NCI-H82 treated with DMSO at 0.1 percent for 48 hours (cell line): Measurements from ENCODE around the gene LCP1.
A peak's percentile ranks its signal among the peaks of the same experiment; 100 is the strongest.
"Not testable (repeated sequence)": the region's sequence is repeated elsewhere in the genome, so short reads cannot be mapped to it uniquely, and the experiment has no call there.

Experiments used
- DNase-seq: peaks from one replicate; lab custom pipeline; 2025; ENCODE audit not compliant: unreplicated experiment; lab: John Stamatoyannopoulos, UW

LCP1 gene

DNA sequence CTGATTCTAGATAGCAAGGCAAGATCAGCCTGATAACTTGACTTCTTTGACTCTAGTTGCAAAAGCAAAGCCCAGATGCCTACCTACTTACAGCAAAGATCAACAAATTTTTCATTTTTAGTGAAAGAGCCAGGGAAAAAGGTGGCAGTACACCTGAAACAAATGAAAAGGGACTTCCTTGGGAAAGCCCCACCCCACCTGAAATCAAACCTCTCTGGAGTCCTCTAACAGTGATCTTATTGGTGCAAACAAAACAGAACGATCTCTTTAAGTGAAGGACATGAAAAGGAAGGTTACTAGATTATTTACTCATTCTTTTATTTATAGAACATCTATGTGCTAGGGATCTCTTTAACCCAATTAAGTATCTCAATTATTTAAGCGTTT is 507 bp upstream of the LCP1 start:
- no peak for DNase-seq

DNA sequence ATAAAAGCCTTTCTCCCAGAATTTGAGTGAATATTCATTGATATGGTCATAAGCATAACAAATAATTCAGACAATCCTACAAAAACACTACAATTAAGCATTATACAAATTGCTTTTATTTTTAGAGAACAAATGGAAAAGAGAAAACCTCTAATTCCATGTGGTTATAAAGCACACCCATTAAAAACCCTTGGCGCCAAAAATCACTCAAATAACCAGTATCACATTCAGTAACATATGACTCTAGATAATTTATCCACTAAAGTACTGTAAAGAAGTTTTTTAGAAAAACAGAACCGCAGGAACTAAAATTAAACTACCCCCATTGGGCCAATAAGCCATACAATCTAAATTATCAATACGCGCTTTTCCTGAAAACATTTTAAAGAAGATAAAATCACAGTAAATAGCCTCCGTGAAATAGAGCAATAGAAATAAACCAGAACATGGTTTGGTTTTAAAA is 569 bp downstream of the LCP1 start:
- DNase-seq: no peak

DNA sequence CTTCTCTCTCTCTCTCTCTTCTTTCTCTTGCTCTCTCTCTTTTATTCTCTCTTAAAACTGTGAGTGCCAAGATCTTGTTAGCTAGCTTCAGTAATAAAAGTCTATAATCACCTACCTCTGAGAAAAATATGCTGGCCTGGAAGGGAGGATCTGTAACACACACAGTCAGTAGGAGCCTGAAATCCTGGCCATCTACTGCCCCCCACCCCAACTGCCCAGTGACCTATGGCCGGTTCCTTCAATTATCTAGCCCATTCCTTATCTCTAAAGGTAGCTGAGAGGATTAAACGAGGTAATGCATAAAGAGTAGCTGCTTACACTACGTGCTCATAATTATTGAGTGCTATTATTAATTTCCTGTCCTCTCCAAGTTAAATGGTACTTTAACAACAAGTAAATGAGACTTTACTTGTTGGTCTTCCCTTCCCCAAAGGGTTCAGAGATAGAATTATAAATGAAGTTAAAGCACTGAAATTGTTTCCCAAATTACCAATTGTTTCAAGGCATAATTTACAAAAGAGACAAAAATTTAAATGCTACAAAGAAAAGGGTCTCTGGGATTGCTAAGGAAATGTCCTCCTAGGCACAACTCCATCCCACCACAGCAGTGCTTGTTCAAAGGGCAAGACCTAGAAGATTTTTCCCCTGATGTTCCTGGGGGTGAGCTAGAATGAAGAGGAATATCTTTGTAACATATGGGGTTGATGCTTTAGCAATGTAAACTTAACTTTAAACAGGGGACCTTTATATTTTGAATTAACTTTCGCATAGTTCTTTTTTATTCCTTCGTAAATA is 1.8 kb downstream of the LCP1 start:
- DNase-seq: no peak

DNA sequence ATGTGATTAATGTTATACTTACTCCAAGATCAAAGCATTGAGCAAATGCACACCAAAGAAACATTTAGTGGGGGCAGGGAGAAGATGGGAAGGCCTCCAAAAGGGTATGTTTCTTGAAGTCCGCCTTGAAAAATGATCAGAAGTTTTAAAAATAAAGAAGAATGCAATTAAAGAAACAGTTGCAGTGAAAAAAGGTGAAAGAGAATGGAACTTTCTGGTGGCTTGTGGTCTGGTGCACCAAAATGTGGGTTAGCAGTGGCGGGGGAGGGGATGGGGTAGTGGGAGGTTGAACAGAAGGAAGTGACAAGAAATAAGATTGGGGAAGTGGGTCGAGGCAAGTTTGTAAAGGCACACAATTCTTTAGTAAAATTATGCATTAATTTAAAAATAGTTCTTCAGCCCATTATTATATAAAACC is 2.5 kb downstream of the LCP1 start:
- no peak for DNase-seq

DNA sequence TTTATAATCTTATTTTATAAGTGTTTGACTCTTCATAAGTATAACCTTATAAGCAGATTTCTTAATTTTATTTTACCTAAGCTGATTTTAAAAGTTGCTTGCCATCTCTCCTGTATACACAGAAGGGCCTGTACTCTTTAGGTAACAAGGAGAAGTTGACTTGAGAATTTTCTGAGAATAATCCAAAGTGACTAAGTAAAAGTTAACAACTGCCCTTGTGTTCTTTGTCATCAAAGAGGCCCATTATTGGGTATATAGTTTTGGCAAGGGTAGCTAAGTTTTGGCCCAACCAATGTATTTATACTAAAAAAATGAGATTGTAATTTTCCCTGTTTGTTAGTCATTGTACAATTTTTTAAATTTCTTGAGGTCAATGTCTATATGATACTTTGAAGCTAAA is 3.2 kb downstream of the LCP1 start:
- DNase-seq: no peak

DNA sequence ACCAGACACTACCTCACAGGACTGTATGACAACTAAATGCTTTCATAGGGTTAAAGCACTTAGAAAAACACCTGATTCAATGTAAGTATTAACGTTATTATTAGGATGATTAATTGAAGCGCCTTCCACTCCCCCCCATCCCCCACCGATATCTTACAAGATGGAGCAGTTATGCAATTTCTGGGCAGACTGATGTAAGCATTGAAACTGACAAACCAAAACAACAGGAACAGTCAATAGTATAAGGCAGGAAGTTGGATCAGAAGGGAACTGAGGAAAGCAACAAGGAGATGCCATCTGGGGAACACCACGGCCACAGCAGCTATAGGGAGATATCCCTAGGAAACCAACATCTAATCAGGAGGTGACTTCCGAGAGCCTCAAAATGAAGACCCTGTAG is 3.8 kb downstream of the LCP1 start:
- no peak for DNase-seq

DNA sequence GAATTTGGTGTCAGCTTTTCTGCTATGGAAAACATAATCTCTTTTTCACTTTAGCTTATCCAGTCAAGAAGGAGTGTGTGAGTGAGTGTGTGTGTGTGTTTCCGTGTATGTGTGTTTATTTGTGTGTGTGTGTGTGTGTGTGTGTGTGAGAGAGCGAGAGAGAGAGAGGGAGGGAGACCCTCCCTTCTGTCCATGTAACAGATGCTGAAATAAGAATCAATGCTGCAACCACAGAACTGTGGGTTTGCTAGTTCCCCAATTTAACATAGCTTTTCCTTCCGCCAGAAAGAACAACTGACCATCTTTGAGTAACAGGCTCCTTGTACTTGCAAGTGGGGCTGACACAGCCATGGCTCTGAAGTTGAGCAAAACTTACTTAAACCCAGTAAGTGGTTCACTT is 5.2 kb downstream of the LCP1 start:
- DNase-seq: no peak

DNA sequence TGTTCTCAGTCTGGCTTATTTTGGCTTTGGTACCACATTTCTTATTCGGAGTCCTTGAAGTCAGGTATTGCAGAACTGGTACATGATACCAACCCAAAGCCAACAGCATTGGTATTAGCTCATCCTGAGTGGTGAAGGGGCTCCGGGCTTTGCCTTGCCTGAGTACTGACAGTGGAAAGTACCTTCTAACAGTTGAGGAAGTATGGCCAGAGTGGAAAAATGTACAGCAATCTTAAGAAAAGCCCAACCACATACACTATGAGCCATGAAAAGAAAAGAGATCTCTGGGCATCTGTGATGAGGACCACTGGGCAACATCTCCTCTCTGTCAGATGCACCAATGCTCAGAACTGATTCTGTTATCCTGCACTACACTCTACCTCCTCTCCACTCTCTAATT is 8.3 kb downstream of the LCP1 start:
- DNase-seq: no peak

DNA sequence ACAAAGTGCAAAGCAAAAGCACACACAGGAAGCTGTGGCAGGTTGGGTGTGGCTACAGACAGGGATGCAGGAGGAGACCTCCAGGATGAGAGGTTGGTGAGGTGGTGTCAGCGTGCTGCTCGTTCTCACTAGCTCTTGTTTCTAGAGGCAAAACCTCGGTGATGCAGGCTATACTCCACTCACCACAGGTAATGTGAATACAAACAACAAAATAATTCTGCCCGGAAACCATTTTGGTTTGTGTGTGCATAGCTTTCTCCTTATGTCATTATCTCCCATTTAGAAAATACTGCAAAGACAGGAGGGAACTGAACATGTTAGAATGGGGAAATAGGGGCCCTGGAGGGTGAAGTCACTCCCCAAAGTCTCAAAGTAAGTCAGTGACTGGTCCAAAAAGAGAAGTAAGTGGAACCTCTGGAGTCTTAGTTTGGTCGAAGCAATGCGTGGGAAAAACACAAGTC is 9.4 kb downstream of the LCP1 start:
- no peak for DNase-seq

DNA sequence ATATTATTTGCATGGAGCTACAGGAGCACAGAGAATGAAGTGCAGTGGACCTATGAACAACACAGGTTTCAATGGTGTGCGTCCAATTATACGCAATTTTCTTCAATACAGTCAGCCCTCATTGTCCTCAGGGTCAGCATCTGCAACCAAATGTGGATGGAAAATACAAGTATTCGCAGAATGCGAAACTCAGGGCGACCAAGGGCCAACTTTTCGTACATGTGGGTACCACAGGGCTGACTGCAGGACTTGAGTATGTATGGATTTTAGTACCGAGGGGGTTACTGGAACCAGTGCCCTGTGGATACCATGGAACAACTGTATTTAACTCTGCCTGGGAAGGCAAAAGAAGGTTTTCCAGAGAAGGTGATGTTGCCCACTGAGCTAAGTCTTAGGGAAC is 10.2 kb downstream of the LCP1 start:
- no peak for DNase-seq

DNA sequence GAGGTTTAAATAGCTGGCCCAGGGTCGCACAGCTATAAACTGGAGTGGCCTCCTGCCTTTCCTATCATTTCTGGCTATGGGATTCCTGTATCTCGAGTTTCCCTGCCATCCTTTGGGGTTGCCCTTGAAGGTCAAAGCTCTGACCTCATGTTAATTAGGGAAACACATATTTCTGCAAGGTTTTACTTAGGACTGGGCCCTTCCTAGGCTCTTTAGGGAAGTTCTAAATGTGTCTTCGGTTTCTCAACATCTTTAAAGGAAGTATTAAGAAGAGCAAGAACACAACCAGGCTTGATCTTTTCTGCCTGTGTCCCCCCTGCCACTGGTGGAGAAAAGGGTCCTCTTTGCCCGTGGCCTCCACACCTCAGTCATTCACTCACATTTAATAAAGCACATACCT is 10.8 kb downstream of the LCP1 start:
- DNase-seq: no peak

DNA sequence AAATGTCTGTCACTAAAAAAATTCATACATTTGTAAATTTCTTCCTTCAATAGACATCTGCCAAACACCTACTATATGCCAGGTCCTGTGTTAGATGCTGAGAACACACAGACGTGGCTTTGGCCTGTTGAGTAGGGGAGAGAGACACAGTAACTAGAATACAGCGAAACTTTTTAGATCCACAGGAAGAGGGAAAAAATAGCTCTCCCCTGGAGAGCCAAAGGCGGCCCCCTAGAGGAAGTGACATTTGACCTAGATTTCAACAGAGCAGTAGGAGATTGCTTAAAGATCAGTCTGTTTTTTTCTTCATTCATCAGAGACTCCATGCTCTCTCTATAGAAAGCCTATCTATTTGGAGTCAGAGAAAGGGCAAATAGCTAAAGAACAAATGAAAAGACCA is 11.3 kb downstream of the LCP1 start:
- no peak for DNase-seq

DNA sequence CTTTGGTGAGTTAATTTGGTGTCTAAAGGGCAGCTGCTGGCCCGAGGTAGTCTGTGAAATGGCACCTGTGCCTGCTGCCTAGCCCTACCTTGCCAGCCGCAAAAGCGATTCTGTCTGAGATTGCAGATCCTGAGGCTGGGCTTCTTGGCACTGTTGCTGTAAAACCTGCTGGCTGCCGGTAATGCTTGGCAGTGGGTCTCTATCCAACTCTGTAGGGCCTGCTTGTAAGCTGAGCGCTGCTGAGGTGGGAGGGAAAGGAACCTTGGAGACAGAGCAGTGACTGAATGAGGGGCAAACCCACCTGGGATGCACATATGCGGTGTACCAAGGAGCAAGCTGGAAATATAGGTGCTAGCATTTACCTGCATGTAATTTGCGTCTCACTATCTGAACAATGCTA is 11.7 kb downstream of the LCP1 start:
- no peak for DNase-seq

DNA sequence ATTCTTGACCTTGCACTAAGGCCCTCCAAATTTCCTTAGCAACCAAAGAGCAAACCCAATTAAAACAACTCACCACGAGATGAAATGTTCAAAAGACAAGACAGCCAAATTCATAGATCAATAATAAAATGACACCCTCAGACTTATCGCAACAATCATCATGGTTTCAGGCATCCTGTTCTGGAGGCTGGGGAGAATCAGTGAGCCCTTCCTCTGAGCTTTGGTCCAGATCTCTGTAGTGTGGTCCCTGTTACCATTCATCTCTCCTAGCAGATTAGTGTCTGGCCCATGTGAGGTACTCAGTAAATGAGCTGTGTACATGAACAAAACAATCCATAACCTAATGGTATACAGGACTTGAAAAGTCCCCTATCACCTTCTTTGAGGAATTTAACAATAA is 12.2 kb downstream of the LCP1 start:
- DNase-seq: no peak

DNA sequence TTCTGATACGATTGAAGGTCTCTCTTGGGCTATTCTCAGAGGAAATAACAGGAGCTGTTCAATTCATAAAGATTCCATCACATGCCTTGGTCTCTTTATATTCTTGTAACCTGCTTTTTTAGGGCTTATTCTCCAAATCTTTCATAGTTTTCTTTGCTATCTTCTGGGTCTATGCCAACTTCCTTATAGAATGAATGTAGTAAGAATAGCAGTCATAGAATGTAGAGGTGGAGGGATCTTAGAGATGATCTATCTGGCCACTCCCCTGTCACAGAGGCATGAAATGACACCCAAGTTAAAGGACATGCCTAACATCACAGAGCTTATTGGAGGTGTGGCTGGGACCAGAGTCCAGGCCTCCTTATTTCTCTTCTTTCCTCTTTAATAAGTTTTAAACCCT is 13.2 kb downstream of the LCP1 start:
- no peak for DNase-seq

DNA sequence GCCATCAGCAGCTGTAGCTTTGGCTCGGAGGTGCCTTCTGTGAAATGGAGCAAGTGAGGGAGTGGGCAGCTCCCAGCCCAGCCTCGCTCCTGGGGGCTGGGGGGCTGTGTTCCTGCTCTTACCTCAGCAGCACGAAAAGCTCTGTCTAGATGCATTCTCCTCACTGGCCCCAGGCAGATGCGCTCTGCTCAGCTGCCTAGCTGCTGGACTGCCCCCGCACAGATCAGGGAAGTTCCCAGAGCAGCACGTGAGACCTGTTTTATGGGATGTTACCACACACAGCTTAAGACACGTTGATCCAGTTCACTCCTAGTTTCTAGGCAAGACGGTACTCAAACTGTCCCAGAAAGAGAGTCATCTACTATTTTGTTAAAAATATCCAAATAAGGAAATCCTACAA is 13.6 kb downstream of the LCP1 start:
- no peak for DNase-seq

DNA sequence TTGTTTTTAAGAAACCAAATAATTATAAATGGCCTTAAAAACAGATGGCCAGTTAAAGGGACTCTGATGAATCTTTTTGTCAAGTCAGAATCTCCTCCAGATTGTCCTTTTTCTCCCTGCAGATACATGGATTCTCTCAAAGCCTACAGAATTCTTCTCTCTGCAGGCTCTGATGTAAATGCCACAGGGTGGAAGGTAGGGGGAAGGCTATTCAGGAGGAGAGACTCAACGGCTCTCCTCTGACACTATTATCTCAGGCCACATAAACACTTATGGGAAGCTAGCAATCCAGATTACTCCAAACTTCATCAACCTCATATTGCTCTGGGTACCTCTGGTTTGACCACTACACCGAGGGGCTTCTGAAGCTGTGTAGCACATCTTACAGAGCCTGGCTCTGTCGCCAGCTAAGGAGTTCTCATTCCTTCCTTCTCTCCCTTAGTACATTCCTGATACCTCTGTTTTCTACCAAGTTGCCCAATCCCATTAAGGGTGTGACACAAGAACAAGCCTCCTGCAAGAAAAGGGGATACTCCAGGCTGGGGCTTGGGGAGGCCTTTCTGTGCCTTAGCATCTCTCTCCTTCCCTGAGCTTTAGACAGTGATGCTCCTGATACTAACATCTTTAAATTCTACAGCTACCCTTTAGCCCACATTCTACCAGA is 14.9 kb downstream of the LCP1 start:
- no peak for DNase-seq

DNA sequence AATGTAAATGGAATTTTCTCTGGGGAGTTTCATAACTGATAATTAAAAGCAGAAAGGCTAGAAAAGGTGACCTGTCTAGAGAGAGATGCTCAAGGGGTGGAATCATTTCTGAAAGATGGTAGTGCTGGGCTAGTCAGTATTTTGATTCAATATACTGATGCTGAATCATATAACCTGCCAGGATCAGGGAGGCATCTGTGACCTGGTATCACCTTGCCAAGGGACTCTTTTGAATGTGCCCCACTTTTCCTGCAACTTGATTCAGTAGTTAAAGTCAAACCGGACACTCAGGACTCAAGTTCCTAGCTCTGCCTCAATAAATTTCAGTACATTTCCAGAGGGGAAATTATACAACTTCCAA is 15.8 kb downstream of the LCP1 start:
- no peak for DNase-seq

DNA sequence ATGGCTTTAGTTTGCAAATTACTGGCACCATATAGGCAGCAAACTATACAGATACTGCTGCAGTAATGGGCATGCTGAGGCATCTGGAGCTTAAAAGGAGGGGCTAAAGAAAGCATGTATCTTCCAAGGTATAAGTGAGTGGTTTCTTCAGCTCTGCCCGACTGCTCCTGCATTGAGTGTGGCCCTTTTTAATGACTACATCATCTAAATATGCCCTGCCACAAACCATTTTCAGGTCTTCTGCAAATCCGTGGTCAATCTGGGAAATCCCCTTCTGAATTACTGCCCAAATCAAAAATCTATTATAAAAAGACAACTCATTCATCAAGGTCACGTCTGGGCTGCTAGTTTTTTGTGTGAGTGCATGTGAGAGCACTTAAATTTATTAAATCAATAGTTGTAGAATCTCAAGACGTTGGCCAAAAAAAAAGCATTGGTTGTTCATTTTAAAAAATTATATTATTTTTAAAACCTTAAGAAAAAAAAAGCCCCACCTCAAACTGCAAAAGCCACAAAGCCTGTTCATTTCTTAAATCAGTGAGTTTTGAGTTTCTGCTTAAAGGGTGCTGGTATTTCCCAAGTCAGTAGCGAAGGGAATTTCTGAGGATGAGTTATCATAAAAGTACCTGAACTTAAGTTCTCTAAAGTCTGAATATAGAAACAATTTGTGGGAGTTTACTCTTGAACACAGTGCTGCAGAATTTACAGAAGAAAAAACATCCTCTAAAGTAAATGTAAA is 16.3 kb downstream of the LCP1 start:
- no peak for DNase-seq

DNA sequence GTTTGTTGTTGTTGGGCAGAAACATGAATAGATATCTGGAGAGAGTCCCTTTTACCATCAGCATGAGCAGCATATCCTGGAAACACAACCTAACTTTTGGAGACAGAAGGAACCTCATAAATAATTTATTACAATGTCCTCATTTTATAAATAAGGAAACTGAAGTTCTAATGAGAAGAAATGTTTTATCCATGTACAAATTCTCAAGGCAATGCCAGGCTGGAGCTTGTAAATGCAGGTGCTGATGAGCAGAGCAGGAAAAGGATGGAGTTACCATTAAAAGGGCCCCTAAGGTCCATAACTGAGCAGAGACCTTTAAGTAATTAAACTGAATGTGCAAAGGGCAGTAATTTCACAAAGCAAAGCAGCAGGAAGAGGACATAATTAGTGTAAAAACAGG is 17.3 kb downstream of the LCP1 start:
- DNase-seq: no peak

DNA sequence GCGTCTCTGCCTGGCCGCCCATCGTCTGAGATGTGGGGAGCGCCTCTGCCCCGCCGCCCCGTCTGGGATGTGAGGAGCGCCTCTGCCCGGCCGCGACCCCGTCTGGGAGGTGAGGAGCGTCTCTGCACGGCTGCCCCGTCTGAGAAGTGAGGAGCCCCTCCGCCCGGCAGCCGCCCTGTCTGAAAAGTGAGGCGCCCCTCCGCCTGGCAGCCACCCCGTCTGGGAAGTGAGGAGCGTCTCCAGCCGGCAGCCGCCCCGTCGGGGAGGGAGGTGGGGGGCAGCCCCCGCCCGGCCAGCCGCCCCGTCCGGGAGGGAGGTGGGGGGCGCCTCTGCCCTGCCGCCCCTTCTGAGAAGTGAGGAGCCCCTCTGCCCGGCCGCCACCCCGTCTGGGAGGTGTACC is 19.2 kb downstream of the LCP1 start:
- not testable (repeated sequence) for DNase-seq

DNA sequence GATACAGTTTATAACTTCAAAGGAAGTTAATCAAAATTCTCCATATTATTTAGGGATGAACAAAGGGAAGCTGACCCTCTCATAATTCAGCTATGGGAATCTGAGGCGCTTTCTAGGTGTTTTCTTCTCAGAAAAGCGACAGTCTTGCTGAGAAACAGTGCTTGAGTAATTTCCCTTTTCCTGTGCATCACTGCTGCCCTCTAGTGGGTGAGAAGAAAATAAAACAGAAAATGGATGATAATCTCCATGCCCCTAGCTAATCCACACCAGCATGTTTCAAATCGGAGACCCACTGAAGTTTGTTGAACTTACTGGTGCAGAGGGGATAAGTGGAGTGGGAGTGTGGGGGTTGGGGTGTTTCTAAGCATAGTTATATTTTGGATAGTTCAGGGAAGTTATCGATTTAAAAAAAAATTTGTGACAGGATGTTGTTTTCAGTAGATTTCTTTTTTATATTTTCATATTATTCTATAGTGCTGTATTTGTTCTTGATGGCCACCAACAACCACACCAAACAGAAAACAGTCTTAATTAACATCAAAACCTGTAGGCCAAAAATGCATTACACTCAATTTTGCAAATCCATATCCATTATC is 21.4 kb downstream of the LCP1 start:
- DNase-seq: peak; percentile 65
